ENCODE measurements around the gene BEST2.
A peak's percentile ranks its signal among the peaks of the same experiment; 100 is the strongest.

BEST2 gene

GRCh38 chr19:12788682-12789097, 37.1 kb downstream of the BEST2 start:
- peak overlapping the region; percentile 27 for H3K4me3 ChIP-seq (ENCODE audit: low read length)
- TF ChIP-seq CTCF (IDR thresholded peaks at IDR 0.05; ENCODE audit: insufficient read depth, low read depth, low read length, missing control alignments) = no peak
- peak; percentile 67 for DNase-seq (ENCODE audit: low read depth)

- peak; percentile 64 for DNase-seq (ENCODE audit: low read depth)
- TF ChIP-seq CTCF (IDR thresholded peaks at IDR 0.05; ENCODE audit: insufficient read depth, low read depth, low read length, missing control alignments) = no peak
- peak overlapping the region; percentile 27 for H3K4me3 ChIP-seq (ENCODE audit: low read length)
Measured at GRCh38 chr19:12789098-12789903, 37.7 kb downstream of the BEST2 start.

- H3K4me3 ChIP-seq (ENCODE audit: low read length) = peak overlapping the region; percentile 92
- DNase-seq (ENCODE audit: low read depth) = peak; percentile 98
- no peak for TF ChIP-seq CTCF (IDR thresholded peaks at IDR 0.05; ENCODE audit: insufficient read depth, low read depth, low read length, missing control alignments)
Measured at GRCh38 chr19:12789904-12790619, 38.5 kb downstream of the BEST2 start.

GRCh38 chr19:12790628-12791344, 39.2 kb downstream of the BEST2 start:
- H3K4me3 ChIP-seq (ENCODE audit: low read length) = peak overlapping the region; percentile 92
- no peak for DNase-seq (ENCODE audit: low read depth)
- TF ChIP-seq CTCF (IDR thresholded peaks at IDR 0.05; ENCODE audit: insufficient read depth, low read depth, low read length, missing control alignments) = no peak

GRCh38 chr19:12791345-12792050, 39.9 kb downstream of the BEST2 start, which contains the start of gene JUNB:
Gene JUNB (plus strand): TSS chr19:12791486. CDS start chr19:12791772, 286 bp downstream.
- TF ChIP-seq CTCF (IDR thresholded peaks at IDR 0.05; ENCODE audit: insufficient read depth, low read depth, low read length, missing control alignments) = no peak
- DNase-seq (ENCODE audit: low read depth) = peak; percentile 98
- peak within 1 kb of the TSS; percentile 92 for H3K4me3 ChIP-seq (ENCODE audit: low read length)

All from epithelial cell of esophagus (primary cell).